Stimulated activated naive B cell treated with anti-CD40 and anti-IgM and Interleukin-4, amounts not matched to agents 10 μg/mL and 1 μg/mL and 100 μg/mL, for 72 hours (primary cell): ENCODE results near the gene OPCML.

Experiments used
- ATAC-seq, 2 donors: fragments of 150-1000 bp; cut with Tn5 transposase; replicated peaks; 2 replicates each; pipeline ENCODE4 v1.10.0; 2021; ENCODE audit warnings: moderate library complexity in 1 of 2
- DNase-seq: peaks from one replicate; pipeline ENCODE4 v3.0.0; 2021
- H3K27ac Mint-ChIP-seq: one replicate; pipeline ENCODE4 v1.8.0; 2022; ENCODE audit warnings: mild to moderate bottlenecking, mixed read lengths
- H3K27me3 Mint-ChIP-seq, 2 donors: one replicate each; pipeline ENCODE4 v1.8.0; 2022; ENCODE audit warnings: mixed read lengths in 2 of 2
- H3K36me3 Mint-ChIP-seq, 2 donors: one replicate each; pipeline ENCODE4 v1.8.0; 2022; ENCODE audit warnings: mixed read lengths in 2 of 2, mild to moderate bottlenecking in 1 of 2
- H3K4me1 Mint-ChIP-seq, 2 donors: one replicate each; pipeline ENCODE4 v1.8.0; 2022; ENCODE audit warnings: mixed read lengths in 2 of 2, mild to moderate bottlenecking in 1 of 2
- H3K4me3 Mint-ChIP-seq, 2 donors: one replicate each; pipeline ENCODE4 v1.8.0; 2022; ENCODE audit warnings: mild to moderate bottlenecking in 2 of 2, mixed read lengths in 2 of 2, moderate library complexity in 1 of 2
- H3K9me3 Mint-ChIP-seq, 2 donors: one replicate each; pipeline ENCODE4 v1.8.0; 2022; ENCODE audit warnings: mixed read lengths in 2 of 2, mild to moderate bottlenecking in 1 of 2

OPCML gene

GRCh38 chr11:133040289-133040900 lies 491.9 kb downstream of the OPCML start:
- peaks cover 0 to 4% of the 10 kb centered on the region in 2 donors for H3K9me3 Mint-ChIP-seq
- H3K36me3 Mint-ChIP-seq, result no peaks in the 10 kb centered on the region

GRCh38 chr11:133038850-133039249 lies 493.5 kb downstream of the OPCML start:
- H3K36me3 Mint-ChIP-seq, result no peaks in the 10 kb centered on the region
- no peak overlapping the region for H3K4me3 Mint-ChIP-seq
- H3K27me3 Mint-ChIP-seq, result no peaks in the 10 kb centered on the region
- no peak overlapping the region for H3K27ac Mint-ChIP-seq
- H3K4me1 Mint-ChIP-seq, result no peaks in the 10 kb centered on the region
- no peak for ATAC-seq
- peaks cover 0 to 4% of the 10 kb centered on the region in 2 donors for H3K9me3 Mint-ChIP-seq
- no peak for DNase-seq

More at GRCh38 chr11:133040289-133040900, 491.9 kb downstream of the OPCML start:
- DNase-seq (no peak), ATAC-seq (no peak)
- no peak overlapping the region for H3K4me3 Mint-ChIP-seq
- H3K27me3 Mint-ChIP-seq, result no peaks in the 10 kb centered on the region
- H3K4me1 Mint-ChIP-seq, result no peaks in the 10 kb centered on the region
- no peak overlapping the region for H3K27ac Mint-ChIP-seq

GRCh38 chr11:133034929-133035328 lies 497.4 kb downstream of the OPCML start:
- peaks cover 4 to 5% of the 10 kb centered on the region in 2 donors for H3K9me3 Mint-ChIP-seq
- ATAC-seq, result no peak
- no peaks in the 10 kb centered on the region for H3K27me3 Mint-ChIP-seq
- no peak for DNase-seq
- H3K36me3 Mint-ChIP-seq, result no peaks in the 10 kb centered on the region
- H3K4me3 Mint-ChIP-seq, result no peak overlapping the region
- H3K4me1 Mint-ChIP-seq, result no peaks in the 10 kb centered on the region
- H3K27ac Mint-ChIP-seq, result no peak overlapping the region

GRCh38 chr11:133029107-133029506 lies 503.2 kb downstream of the OPCML start:
- peaks cover 6 to 7% of the 10 kb centered on the region in 2 donors for H3K9me3 Mint-ChIP-seq
- no peak overlapping the region for H3K27ac Mint-ChIP-seq
- ATAC-seq (no peak), DNase-seq (no peak)
- H3K36me3 Mint-ChIP-seq, result no peaks in the 10 kb centered on the region
- H3K27me3 Mint-ChIP-seq, result no peaks in the 10 kb centered on the region
- H3K4me1 Mint-ChIP-seq, result no peaks in the 10 kb centered on the region
- no peak overlapping the region for H3K4me3 Mint-ChIP-seq

- no peaks in the 10 kb centered on the region for H3K27me3 Mint-ChIP-seq
- H3K4me1 Mint-ChIP-seq, result no peaks in the 10 kb centered on the region
- H3K27ac Mint-ChIP-seq, result no peak overlapping the region
- H3K9me3 Mint-ChIP-seq, result peaks cover 8 to 9% of the 10 kb centered on the region in 2 donors
- no peaks in the 10 kb centered on the region for H3K36me3 Mint-ChIP-seq
- no peak for ATAC-seq
- no peak for DNase-seq
- no peak overlapping the region for H3K4me3 Mint-ChIP-seq
These were observed 505.3 kb downstream of the OPCML start for GRCh38 chr11:133026952-133027351.

GRCh38 chr11:133024301-133024700 lies 508.0 kb downstream of the OPCML start:
- peaks cover 4 to 5% of the 10 kb centered on the region in 2 donors for H3K9me3 Mint-ChIP-seq

GRCh38 chr11:133023232-133023631 lies 509.1 kb downstream of the OPCML start:
- H3K36me3 Mint-ChIP-seq, result no peaks in the 10 kb centered on the region
- no peak overlapping the region for H3K4me3 Mint-ChIP-seq
- no peaks in the 10 kb centered on the region for H3K4me1 Mint-ChIP-seq
- H3K27me3 Mint-ChIP-seq, result no peaks in the 10 kb centered on the region
- ATAC-seq (no peak), DNase-seq (no peak)
- peaks cover 4% of the 10 kb centered on the region in 2 donors for H3K9me3 Mint-ChIP-seq
- H3K27ac Mint-ChIP-seq, result no peak overlapping the region

More at GRCh38 chr11:133024301-133024700, 508.0 kb downstream of the OPCML start:
- Mint-ChIP-seq H3K36me3 (no peaks in the 10 kb centered on the region), H3K4me1 (no peaks in the 10 kb centered on the region), H3K4me3 (no peak overlapping the region), H3K27me3 (no peaks in the 10 kb centered on the region), H3K27ac (no peak overlapping the region)
- DNase-seq (no peak), ATAC-seq (no peak)

GRCh38 chr11:133021553-133021952 lies 510.7 kb downstream of the OPCML start:
- Mint-ChIP-seq H3K4me3 (no peak overlapping the region), H3K9me3 (peaks cover 4% of the 10 kb centered on the region in 2 donors), H3K4me1 (no peaks in the 10 kb centered on the region), H3K36me3 (no peaks in the 10 kb centered on the region), H3K27ac (no peak overlapping the region), H3K27me3 (no peaks in the 10 kb centered on the region)
- ATAC-seq (no peak), DNase-seq (no peak)

- DNase-seq (no peak), ATAC-seq (no peak)
- Mint-ChIP-seq H3K27me3 (no peaks in the 10 kb centered on the region), H3K4me3 (no peak overlapping the region), H3K36me3 (no peaks in the 10 kb centered on the region), H3K27ac (no peak overlapping the region), H3K9me3 (peaks cover 4% of the 10 kb centered on the region in 2 donors), H3K4me1 (no peaks in the 10 kb centered on the region)
These were observed 512.0 kb downstream of the OPCML start for GRCh38 chr11:133020372-133020714.

- Mint-ChIP-seq H3K36me3 (no peaks in the 10 kb centered on the region), H3K27ac (no peak overlapping the region), H3K4me1 (no peaks in the 10 kb centered on the region), H3K27me3 (no peaks in the 10 kb centered on the region), H3K4me3 (no peak overlapping the region), H3K9me3 (peaks cover 4 to 5% of the 10 kb centered on the region in 2 donors)
- ATAC-seq, result no peak
- no peak for DNase-seq
These were observed 512.5 kb downstream of the OPCML start for GRCh38 chr11:133019545-133020371.

GRCh38 chr11:133015457-133015856 lies 516.8 kb downstream of the OPCML start:
- ATAC-seq (no peak), DNase-seq (no peak)
- H3K4me1 Mint-ChIP-seq, result no peaks in the 10 kb centered on the region
- peaks cover 0 to 4% of the 10 kb centered on the region in 2 donors for H3K9me3 Mint-ChIP-seq
- H3K27me3 Mint-ChIP-seq, result no peaks in the 10 kb centered on the region
- H3K27ac Mint-ChIP-seq, result no peak overlapping the region
- H3K36me3 Mint-ChIP-seq, result no peaks in the 10 kb centered on the region
- H3K4me3 Mint-ChIP-seq, result no peak overlapping the region

- H3K4me3 Mint-ChIP-seq, result no peak overlapping the region
- DNase-seq (no peak), ATAC-seq (no peak)
- no peaks in the 10 kb centered on the region for H3K27me3 Mint-ChIP-seq
- H3K4me1 Mint-ChIP-seq, result no peaks in the 10 kb centered on the region
- no peaks in the 10 kb centered on the region for H3K36me3 Mint-ChIP-seq
- no peak overlapping the region for H3K27ac Mint-ChIP-seq
- H3K9me3 Mint-ChIP-seq, result peaks cover 0 to 3% of the 10 kb centered on the region in 2 donors
These were observed 518.0 kb downstream of the OPCML start for GRCh38 chr11:133014337-133014736.

- no peak for ATAC-seq
- Mint-ChIP-seq H3K27ac (no peak overlapping the region), H3K4me3 (no peak overlapping the region), H3K4me1 (no peaks in the 10 kb centered on the region), H3K27me3 (no peaks in the 10 kb centered on the region), H3K9me3 (peaks cover 0 to 3% of the 10 kb centered on the region in 2 donors), H3K36me3 (no peaks in the 10 kb centered on the region)
- no peak for DNase-seq
These were observed 519.5 kb downstream of the OPCML start for GRCh38 chr11:133012803-133013202.

- Mint-ChIP-seq H3K27ac (no peak overlapping the region), H3K27me3 (no peaks in the 10 kb centered on the region), H3K9me3 (peaks cover 0 to 3% of the 10 kb centered on the region in 2 donors), H3K36me3 (no peaks in the 10 kb centered on the region), H3K4me3 (no peak overlapping the region), H3K4me1 (no peaks in the 10 kb centered on the region)
- ATAC-seq (no peak), DNase-seq (no peak)
These were observed 520.7 kb downstream of the OPCML start for GRCh38 chr11:133011604-133012003.

- Mint-ChIP-seq H3K4me1 (no peaks in the 10 kb centered on the region), H3K9me3 (peaks cover 5 to 6% of the 10 kb centered on the region in 2 donors), H3K36me3 (no peaks in the 10 kb centered on the region), H3K27ac (no peak overlapping the region), H3K4me3 (no peak overlapping the region), H3K27me3 (no peaks in the 10 kb centered on the region)
- DNase-seq, result no peak
- ATAC-seq, result no peak
These were observed 525.2 kb downstream of the OPCML start for GRCh38 chr11:133007027-133007584.
